Testis (tissue), 3 donors: Measurements from ENCODE around the gene MDM1. TPM values are rescaled to one million over a fixed set of nuclear protein-coding genes. Genes with fewer than 3 reads are reported as not detected.

Source experiments
- DNase-seq: peaks from one replicate; pipeline ENCODE4 v3.0.0-alpha.2; 2019
- H3K27ac ChIP-seq, 2 donors: fragments of 200-600 bp; sonication (generic); one replicate each; pipeline ENCODE4 v1.5.1; 2019
- H3K27me3 ChIP-seq: fragments of 200-600 bp; sonication (generic); one replicate; pipeline ENCODE4 v1.5.1; 2019
- H3K36me3 ChIP-seq: fragments of 200-600 bp; sonication (generic); one replicate; pipeline ENCODE4 v1.5.1; 2017; ENCODE audit warnings: low read depth; ENCODE audit errors: missing control alignments
- H3K4me1 ChIP-seq: fragments of 200-600 bp; sonication (generic); one replicate; pipeline ENCODE4 v1.5.1; 2019
- H3K4me3 ChIP-seq, 2 donors: fragments of 200-600 bp; sonication (generic); one replicate each; pipeline ENCODE4 v1.5.1; 2017 to 2019
- H3K9me3 ChIP-seq: fragments of 200-600 bp; sonication (generic); one replicate; pipeline ENCODE4 v1.5.1; 2017
- CTCF ChIP-seq, 3 experiments: fragments of 450-650 bp in 2 of 3; fragments of 200-600 bp in 1 of 3; sonication (generic) in 1 of 3; IDR thresholded peaks; one replicate each; pipeline ENCODE4 v1.5.1; 2016 to 2019; ENCODE audit warnings: antibody characterized with exemption in 3 of 3, mild to moderate bottlenecking in 2 of 3, moderate library complexity in 1 of 3
- POLR2A ChIP-seq: fragments of 450-650 bp; IDR thresholded peaks from one replicate; pipeline ENCODE4 v1.6.1; 2017; ENCODE audit warnings: antibody characterized with exemption, mild to moderate bottlenecking, moderate library complexity
- WGBS, 2 donors: methylation state at CpG; one replicate each; pipeline ENCODE4 v1.1.5; 2018; 5-methylcytosine and 5-hydroxymethylcytosine counted together
- intact Hi-C: fragments of 100-400 bp; cut with DNase I; formaldehyde crosslinking; loops from one replicate; pipeline ENCODE4 v1.15.1; 2023; ENCODE audit warnings: low total_unique reads
- polyA plus RNA-seq: library from polyadenylated mRNA; stranded (reverse); fragments of 350-450 nt; fragmentation: Illumina TruSeq; extraction: RNeasy Lipid Tissue Mini Kit (QIAGEN cat#74804); gene quantifications from one replicate; pipeline ENCODE4 v1.2.3, GENCODE V29; 2014; ENCODE audit warnings: low read depth, low replicate concordance; ENCODE audit not compliant: insufficient read depth
- total RNA-seq, 2 donors: library from RNA; depleted of rRNA; stranded (reverse); fragments of >200 nt; gene quantifications; one replicate each; pipeline ENCODE4 v1.2.3, GENCODE V29; 2016

Gene MDM1
- total and polyA plus RNA-seq, 3 donors from 2014 or later, result 32.7 to 36.1 (median 35.3) TPM

- no peak overlapping the region for H3K27ac ChIP-seq
- intact Hi-C loops, result no loop called here
These were observed 24.0 kb upstream of the MDM1 start for GRCh38 chr12:68356060-68356695.

GRCh38 chr12:68354977-68355541 lies 22.9 kb upstream of the MDM1 start:
- Histone ChIP-seq H3K27me3 (no peaks in the 10 kb centered on the region), H3K27ac (no peak overlapping the region), H3K4me3 (no peak overlapping the region), H3K36me3 (no peaks in the 10 kb centered on the region), H3K4me1 (no peaks in the 10 kb centered on the region), H3K9me3 (no peaks in the 10 kb centered on the region)
- intact Hi-C loops, result no loop called here
- DNase-seq, result no peak
- 44 to 54% methylated on average over 4 of the region's 4 CpGs for WGBS, 2 donors
- TF ChIP-seq CTCF (IDR thresholded peaks at IDR 0.05), result no peak
- TF ChIP-seq POLR2A, result no peak

More at GRCh38 chr12:68356060-68356695, 24.0 kb upstream of the MDM1 start:
- no peaks in the 10 kb centered on the region for H3K36me3 ChIP-seq
- H3K4me3 ChIP-seq, result no peak overlapping the region
- no peaks in the 10 kb centered on the region for H3K27me3 ChIP-seq
- TF ChIP-seq CTCF (IDR thresholded peaks at IDR 0.05), result no peak
- no peaks in the 10 kb centered on the region for H3K4me1 ChIP-seq
- H3K9me3 ChIP-seq, result no peaks in the 10 kb centered on the region
- DNase-seq, result no peak

GRCh38 chr12:68352067-68352466 lies 19.9 kb upstream of the MDM1 start:
- Histone ChIP-seq H3K4me1 (no peaks in the 10 kb centered on the region), H3K27me3 (no peaks in the 10 kb centered on the region), H3K27ac (no peak overlapping the region), H3K36me3 (no peaks in the 10 kb centered on the region), H3K9me3 (no peaks in the 10 kb centered on the region), H3K4me3 (no peak overlapping the region)
- DNase-seq, result no peak
- intact Hi-C loops, result no loop called here
- no peak for TF ChIP-seq POLR2A
- WGBS, 2 donors, result 69 to 77% methylated on average over 2 of the region's 2 CpGs

- Histone ChIP-seq H3K4me3 (no peak overlapping the region), H3K27me3 (no peaks in the 10 kb centered on the region), H3K9me3 (no peaks in the 10 kb centered on the region), H3K4me1 (no peaks in the 10 kb centered on the region), H3K36me3 (no peaks in the 10 kb centered on the region), H3K27ac (no peak overlapping the region)
- TF ChIP-seq POLR2A (no peak), CTCF (IDR thresholded peaks at IDR 0.05) (no peak)
- intact Hi-C loops, result no loop called here
- no peak for DNase-seq
- WGBS, 2 donors, result 85 to 93% methylated on average over 3 of the region's 3 CpGs
These were observed 18.6 kb upstream of the MDM1 start for GRCh38 chr12:68350753-68351152.

GRCh38 chr12:68349921-68350606 lies 17.9 kb upstream of the MDM1 start:
- intact Hi-C loops, result no loop called here
- H3K36me3 ChIP-seq, result no peaks in the 10 kb centered on the region
- no peak overlapping the region for H3K4me3 ChIP-seq
- WGBS, 2 donors, result 84 to 88% methylated on average over 5 of the region's 5 CpGs
- no peak for DNase-seq
- H3K27ac ChIP-seq, result no peak overlapping the region
- H3K9me3 ChIP-seq, result no peaks in the 10 kb centered on the region
- no peaks in the 10 kb centered on the region for H3K27me3 ChIP-seq
- no peak for TF ChIP-seq CTCF (IDR thresholded peaks at IDR 0.05)
- no peak for TF ChIP-seq POLR2A
- no peaks in the 10 kb centered on the region for H3K4me1 ChIP-seq
